Effector memory CD8-positive, alpha-beta T cell (primary cell): ENCODE measurements around the gene ATP5IF1.

Source experiments
- ATAC-seq: fragments of 150-1000 bp; cut with Tn5 transposase; replicated peaks from 2 replicates; pipeline ENCODE4 v1.10.0; 2021; ENCODE audit warnings: mild to moderate bottlenecking, moderate library complexity
- DNase-seq, 3 experiments: peaks; one replicate each; pipeline ENCODE4 v3.0.0; 2021
- H3K27ac Mint-ChIP-seq, 2 donors: one replicate each; pipeline ENCODE4 v1.8.0; 2022; ENCODE audit warnings: mild to moderate bottlenecking in 2 of 2, mixed read lengths in 2 of 2, moderate library complexity in 2 of 2
- H3K27me3 Mint-ChIP-seq, 2 donors: one replicate each; pipeline ENCODE4 v1.8.0; 2022; ENCODE audit warnings: mixed read lengths in 2 of 2
- H3K36me3 Mint-ChIP-seq: one replicate; pipeline ENCODE4 v1.8.0; 2022; ENCODE audit warnings: mild to moderate bottlenecking, moderate library complexity, mixed read lengths; ENCODE audit not compliant: insufficient read depth
- H3K4me1 Mint-ChIP-seq, 2 donors: one replicate each; pipeline ENCODE4 v1.8.0; 2022; ENCODE audit warnings: low read depth in 2 of 2, mixed read lengths in 2 of 2
- H3K4me3 Mint-ChIP-seq, 2 donors: one replicate each; pipeline ENCODE4 v1.8.0; 2022; ENCODE audit warnings: mild to moderate bottlenecking in 2 of 2, mixed read lengths in 2 of 2, moderate library complexity in 2 of 2
- H3K9me3 Mint-ChIP-seq, 2 donors: one replicate each; pipeline ENCODE4 v1.8.0; 2022; ENCODE audit warnings: mixed read lengths in 2 of 2

Gene ATP5IF1

GRCh38 chr1:28260803-28261174, 24.9 kb downstream of the ATP5IF1 start:
- DNase-seq = no peak
- Mint-ChIP-seq H3K4me1 (peaks cover 36 to 37% of the 10 kb centered on the region in 2 donors), H3K27me3 (no peaks in the 10 kb centered on the region), H3K4me3 (peak overlapping the region; percentile 78 to 82), H3K9me3 (no peaks in the 10 kb centered on the region), H3K27ac (peak overlapping the region; percentile 17 to 25), H3K36me3 (peaks cover 17% of the 10 kb centered on the region)
- ATAC-seq = no peak

GRCh38 chr1:28264897-28265296, 29.0 kb downstream of the ATP5IF1 start:
- Mint-ChIP-seq H3K9me3 (no peaks in the 10 kb centered on the region), H3K27me3 (no peaks in the 10 kb centered on the region), H3K4me1 (peaks cover 30 to 36% of the 10 kb centered on the region in 2 donors), H3K27ac (no peak overlapping the region), H3K36me3 (peaks cover 7% of the 10 kb centered on the region), H3K4me3 (no peak overlapping the region)
- no peak for DNase-seq
- no peak for ATAC-seq

GRCh38 chr1:28265577-28265976, 29.7 kb downstream of the ATP5IF1 start:
- DNase-seq = no peak
- no peak for ATAC-seq
- peak overlapping the region; percentile 38 to 49 for H3K27ac Mint-ChIP-seq
- no peak overlapping the region for H3K4me3 Mint-ChIP-seq
- H3K27me3 Mint-ChIP-seq = no peaks in the 10 kb centered on the region
- H3K9me3 Mint-ChIP-seq = no peaks in the 10 kb centered on the region
- peaks cover 30 to 36% of the 10 kb centered on the region in 2 donors for H3K4me1 Mint-ChIP-seq
- peaks cover 13% of the 10 kb centered on the region for H3K36me3 Mint-ChIP-seq

GRCh38 chr1:28266920-28267322, 31.0 kb downstream of the ATP5IF1 start:
- no peaks in the 10 kb centered on the region for H3K27me3 Mint-ChIP-seq
- no peaks in the 10 kb centered on the region for H3K9me3 Mint-ChIP-seq
- no peak for ATAC-seq
- no peak for DNase-seq
- H3K27ac Mint-ChIP-seq = peak overlapping the region in 1 of 2 donors; percentile 49
- no peak overlapping the region for H3K4me3 Mint-ChIP-seq
- H3K4me1 Mint-ChIP-seq = peaks cover 20 to 26% of the 10 kb centered on the region in 2 donors
- H3K36me3 Mint-ChIP-seq = peaks cover 17% of the 10 kb centered on the region

- H3K27ac Mint-ChIP-seq = peak overlapping the region in 1 of 2 donors; percentile 70
- H3K4me3 Mint-ChIP-seq = no peak overlapping the region
- H3K9me3 Mint-ChIP-seq = no peaks in the 10 kb centered on the region
- H3K27me3 Mint-ChIP-seq = no peaks in the 10 kb centered on the region
- no peak for DNase-seq
- peaks cover 20 to 26% of the 10 kb centered on the region in 2 donors for H3K4me1 Mint-ChIP-seq
- peaks cover 20% of the 10 kb centered on the region for H3K36me3 Mint-ChIP-seq
- ATAC-seq = no peak
Measured at GRCh38 chr1:28267633-28268032, 31.7 kb downstream of the ATP5IF1 start.

GRCh38 chr1:28269529-28269928, 33.6 kb downstream of the ATP5IF1 start:
- ATAC-seq (no peak), DNase-seq (no peak)
- Mint-ChIP-seq H3K27me3 (no peaks in the 10 kb centered on the region), H3K27ac (no peak overlapping the region), H3K4me1 (peaks cover 17 to 21% of the 10 kb centered on the region in 2 donors), H3K4me3 (no peak overlapping the region), H3K36me3 (peaks cover 35% of the 10 kb centered on the region), H3K9me3 (no peaks in the 10 kb centered on the region)

- H3K27me3 Mint-ChIP-seq = no peaks in the 10 kb centered on the region
- H3K36me3 Mint-ChIP-seq = peaks cover 63% of the 10 kb centered on the region
Measured at GRCh38 chr1:28272215-28272852, 36.4 kb downstream of the ATP5IF1 start.

GRCh38 chr1:28273216-28273860, 37.4 kb downstream of the ATP5IF1 start:
- Mint-ChIP-seq H3K9me3 (no peaks in the 10 kb centered on the region), H3K36me3 (peaks cover 72% of the 10 kb centered on the region), H3K27me3 (no peaks in the 10 kb centered on the region), H3K27ac (peak overlapping the region in 1 of 2 donors; percentile 60), H3K4me3 (no peak overlapping the region), H3K4me1 (peaks cover 2 to 3% of the 10 kb centered on the region in 2 donors)
- no peak for ATAC-seq
- DNase-seq = no peak

More at GRCh38 chr1:28272215-28272852, 36.4 kb downstream of the ATP5IF1 start:
- H3K4me1 Mint-ChIP-seq = peaks cover 5 to 7% of the 10 kb centered on the region in 2 donors
- H3K4me3 Mint-ChIP-seq = no peak overlapping the region
- H3K9me3 Mint-ChIP-seq = no peaks in the 10 kb centered on the region
- no peak for DNase-seq
- ATAC-seq = no peak
- H3K27ac Mint-ChIP-seq = no peak overlapping the region

GRCh38 chr1:28278763-28279162, 42.8 kb downstream of the ATP5IF1 start:
- H3K4me3 Mint-ChIP-seq = no peak overlapping the region
- no peaks in the 10 kb centered on the region for H3K9me3 Mint-ChIP-seq
- DNase-seq (no peak), ATAC-seq (no peak)
- H3K36me3 Mint-ChIP-seq = peaks cover 63% of the 10 kb centered on the region
- no peaks in the 10 kb centered on the region for H3K27me3 Mint-ChIP-seq
- H3K27ac Mint-ChIP-seq = peak overlapping the region in 1 of 2 donors; percentile 35
- H3K4me1 Mint-ChIP-seq = peaks cover 7 to 12% of the 10 kb centered on the region in 2 donors

GRCh38 chr1:28279721-28280120, 43.8 kb downstream of the ATP5IF1 start:
- DNase-seq = no peak
- Mint-ChIP-seq H3K4me3 (no peak overlapping the region), H3K36me3 (peaks cover 55% of the 10 kb centered on the region), H3K4me1 (peaks cover 7 to 12% of the 10 kb centered on the region in 2 donors), H3K27me3 (no peaks in the 10 kb centered on the region), H3K27ac (peak overlapping the region in 1 of 2 donors; percentile 75), H3K9me3 (no peaks in the 10 kb centered on the region)
- ATAC-seq = no peak

- H3K4me1 Mint-ChIP-seq = peaks cover 7 to 12% of the 10 kb centered on the region in 2 donors
- no peaks in the 10 kb centered on the region for H3K9me3 Mint-ChIP-seq
- ATAC-seq (peak; percentile 95), DNase-seq (peak in 2 of 3 experiments; percentile 19 to 20)
- H3K27ac Mint-ChIP-seq = peak overlapping the region in 1 of 2 donors; percentile 75
- H3K36me3 Mint-ChIP-seq = peaks cover 47% of the 10 kb centered on the region
- peak overlapping the region in 1 of 2 donors; percentile 36 for H3K4me3 Mint-ChIP-seq
- H3K27me3 Mint-ChIP-seq = no peaks in the 10 kb centered on the region
Measured at GRCh38 chr1:28280501-28280900, 44.6 kb downstream of the ATP5IF1 start.

GRCh38 chr1:28280977-28281381, 45.1 kb downstream of the ATP5IF1 start:
- no peak for DNase-seq
- Mint-ChIP-seq H3K36me3 (peaks cover 42% of the 10 kb centered on the region), H3K9me3 (no peaks in the 10 kb centered on the region), H3K27me3 (no peaks in the 10 kb centered on the region), H3K4me3 (peak overlapping the region in 1 of 2 donors; percentile 36), H3K27ac (peak overlapping the region in 1 of 2 donors; percentile 75), H3K4me1 (peaks cover 7 to 12% of the 10 kb centered on the region in 2 donors)
- ATAC-seq = no peak

- Mint-ChIP-seq H3K27ac (peak overlapping the region in 1 of 2 donors; percentile 75), H3K36me3 (peaks cover 34% of the 10 kb centered on the region), H3K4me1 (peaks cover 7 to 12% of the 10 kb centered on the region in 2 donors), H3K27me3 (no peaks in the 10 kb centered on the region), H3K4me3 (no peak overlapping the region), H3K9me3 (no peaks in the 10 kb centered on the region)
- ATAC-seq = no peak
- DNase-seq = no peak
Measured at GRCh38 chr1:28281608-28282425, 45.9 kb downstream of the ATP5IF1 start.
